RWPE2 (cell line): ENCODE measurements around the gene UGT8.

Source experiments
- ATAC-seq: fragments of 200-7000 bp; cut with Tn5 transposase; 3 replicates; pipeline ENCODE4 v1.9.1; 2021; ENCODE audit warnings: low read depth
- DNase-seq: peaks from one replicate; pipeline ENCODE4 v3.0.0-alpha.2; 2020; ENCODE audit warnings: low spot score
- H3K27ac ChIP-seq: fragments of 450-650 bp; 2 replicates; pipeline ENCODE4 v1.5.1; 2017; ENCODE audit warnings: mild to moderate bottlenecking; ENCODE audit not compliant: poor library complexity, severe bottlenecking
- H3K27me3 ChIP-seq: fragments of 250-450 bp; sonication (Bioruptor Pico); 2 replicates; pipeline ENCODE4 v1.5.1; 2021; ENCODE audit warnings: mild to moderate bottlenecking, moderate library complexity; ENCODE audit not compliant: insufficient read depth, poor library complexity, severe bottlenecking
- H3K36me3 ChIP-seq: fragments of 250-450 bp; sonication (Bioruptor Pico); 2 replicates; pipeline ENCODE4 v1.5.1; 2020; ENCODE audit warnings: low read depth, mild to moderate bottlenecking, moderate library complexity
- H3K4me1 ChIP-seq: fragments of 250-450 bp; sonication (Bioruptor Pico); 2 replicates; pipeline ENCODE4 v1.5.1; 2021; ENCODE audit warnings: mild to moderate bottlenecking, moderate library complexity; ENCODE audit not compliant: insufficient read depth, poor library complexity, severe bottlenecking
- H3K4me3 ChIP-seq: fragments of 250-450 bp; sonication (Bioruptor Pico); 2 replicates; pipeline ENCODE4 v1.5.1; 2021; ENCODE audit warnings: mild to moderate bottlenecking, moderate library complexity; ENCODE audit not compliant: severe bottlenecking
- H3K9me3 ChIP-seq: fragments of 250-450 bp; sonication (Bioruptor Pico); 2 replicates; pipeline ENCODE4 v1.5.1; 2021; ENCODE audit warnings: mild to moderate bottlenecking, moderate library complexity; ENCODE audit not compliant: severe bottlenecking
- TF ChIP-seq, protein P1 (sequence below): fragments of 450-650 bp; IDR thresholded peaks from one replicate; pipeline ENCODE4 v1.5.1; 2017; ENCODE audit warnings: mild to moderate bottlenecking, moderate library complexity; ENCODE audit not compliant: poor library complexity, severe bottlenecking

Gene UGT8

DNA sequence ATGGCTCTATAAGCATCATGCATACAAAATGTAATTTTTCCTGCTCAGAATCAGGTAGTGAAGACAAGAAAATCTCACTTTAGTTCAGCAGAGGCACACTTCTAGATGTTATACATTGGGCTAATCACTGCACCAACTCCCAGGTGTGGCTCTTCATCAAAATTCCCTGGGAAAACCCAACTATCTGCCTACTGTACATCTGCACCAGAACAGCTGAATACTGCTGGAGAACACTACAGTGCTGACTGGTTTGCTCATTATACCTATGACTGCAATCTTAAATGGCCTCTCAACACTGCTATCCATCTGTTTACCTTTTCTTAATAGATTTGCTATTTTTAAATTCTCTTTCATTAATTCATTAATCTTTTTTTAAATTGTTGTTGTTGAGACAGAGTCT lies 92.0 kb downstream of the UGT8 start:
- peaks cover 3% of the 10 kb centered on the region for H3K9me3 ChIP-seq
- H3K27me3 ChIP-seq, result no peaks in the 10 kb centered on the region
- no peaks in the 10 kb centered on the region for H3K4me1 ChIP-seq
- no peaks in the 10 kb centered on the region for H3K36me3 ChIP-seq
- H3K27ac ChIP-seq, result no peak overlapping the region
- H3K4me3 ChIP-seq, result no peak overlapping the region
- ATAC-seq (no peak), DNase-seq (no peak)
- TF ChIP-seq, protein P1, sequence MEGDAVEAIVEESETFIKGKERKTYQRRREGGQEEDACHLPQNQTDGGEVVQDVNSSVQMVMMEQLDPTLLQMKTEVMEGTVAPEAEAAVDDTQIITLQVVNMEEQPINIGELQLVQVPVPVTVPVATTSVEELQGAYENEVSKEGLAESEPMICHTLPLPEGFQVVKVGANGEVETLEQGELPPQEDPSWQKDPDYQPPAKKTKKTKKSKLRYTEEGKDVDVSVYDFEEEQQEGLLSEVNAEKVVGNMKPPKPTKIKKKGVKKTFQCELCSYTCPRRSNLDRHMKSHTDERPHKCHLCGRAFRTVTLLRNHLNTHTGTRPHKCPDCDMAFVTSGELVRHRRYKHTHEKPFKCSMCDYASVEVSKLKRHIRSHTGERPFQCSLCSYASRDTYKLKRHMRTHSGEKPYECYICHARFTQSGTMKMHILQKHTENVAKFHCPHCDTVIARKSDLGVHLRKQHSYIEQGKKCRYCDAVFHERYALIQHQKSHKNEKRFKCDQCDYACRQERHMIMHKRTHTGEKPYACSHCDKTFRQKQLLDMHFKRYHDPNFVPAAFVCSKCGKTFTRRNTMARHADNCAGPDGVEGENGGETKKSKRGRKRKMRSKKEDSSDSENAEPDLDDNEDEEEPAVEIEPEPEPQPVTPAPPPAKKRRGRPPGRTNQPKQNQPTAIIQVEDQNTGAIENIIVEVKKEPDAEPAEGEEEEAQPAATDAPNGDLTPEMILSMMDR, result no peak

DNA sequence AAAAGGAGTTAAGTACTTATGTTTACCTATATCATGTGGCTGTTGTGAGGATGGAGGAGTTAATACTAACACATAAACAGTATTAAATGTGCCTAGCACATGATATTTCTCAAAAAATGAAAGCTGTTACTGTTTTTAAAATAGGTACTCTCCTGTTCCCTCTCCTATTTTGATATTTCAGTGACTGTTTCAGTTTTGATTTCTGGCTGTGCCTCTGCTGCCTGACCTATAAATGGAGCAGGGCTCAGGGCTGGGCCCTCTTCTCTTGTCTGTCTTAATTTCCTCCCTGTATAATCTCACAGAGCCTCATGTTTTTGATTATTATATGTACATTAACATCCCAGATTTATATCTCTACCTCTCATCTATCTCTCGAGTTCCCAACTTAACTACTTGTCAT lies 93.3 kb downstream of the UGT8 start:
- Histone ChIP-seq H3K36me3 (no peaks in the 10 kb centered on the region), H3K27me3 (no peaks in the 10 kb centered on the region), H3K4me3 (no peak overlapping the region), H3K9me3 (peaks cover 3% of the 10 kb centered on the region), H3K27ac (no peak overlapping the region), H3K4me1 (no peaks in the 10 kb centered on the region)
- no peak for DNase-seq
- ATAC-seq, result no peak
- TF ChIP-seq, protein P1, result no peak

DNA sequence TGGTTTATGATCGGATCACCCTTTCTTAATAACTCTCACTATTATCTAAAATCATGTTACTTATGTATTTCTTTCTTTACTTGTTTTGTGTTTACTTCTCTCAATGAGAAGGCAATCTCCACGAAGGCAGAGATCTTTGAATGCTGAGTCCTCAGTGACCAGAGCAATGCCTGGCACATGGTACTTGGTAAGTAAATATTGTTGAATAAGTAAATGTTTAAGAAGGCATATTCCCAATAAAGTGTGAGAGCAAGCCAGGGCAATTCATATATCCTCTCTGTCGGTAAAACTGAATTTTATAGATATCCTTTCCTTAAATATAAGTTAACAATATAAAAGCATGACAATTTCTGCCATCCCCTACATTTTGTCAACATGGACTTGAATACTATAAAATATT lies 94.4 kb downstream of the UGT8 start:
- Histone ChIP-seq H3K9me3 (peaks cover 3% of the 10 kb centered on the region), H3K36me3 (no peaks in the 10 kb centered on the region), H3K4me3 (no peak overlapping the region), H3K4me1 (no peaks in the 10 kb centered on the region), H3K27ac (no peak overlapping the region), H3K27me3 (no peaks in the 10 kb centered on the region)
- ATAC-seq (no peak), DNase-seq (no peak)
- TF ChIP-seq, protein P1, result no peak

DNA sequence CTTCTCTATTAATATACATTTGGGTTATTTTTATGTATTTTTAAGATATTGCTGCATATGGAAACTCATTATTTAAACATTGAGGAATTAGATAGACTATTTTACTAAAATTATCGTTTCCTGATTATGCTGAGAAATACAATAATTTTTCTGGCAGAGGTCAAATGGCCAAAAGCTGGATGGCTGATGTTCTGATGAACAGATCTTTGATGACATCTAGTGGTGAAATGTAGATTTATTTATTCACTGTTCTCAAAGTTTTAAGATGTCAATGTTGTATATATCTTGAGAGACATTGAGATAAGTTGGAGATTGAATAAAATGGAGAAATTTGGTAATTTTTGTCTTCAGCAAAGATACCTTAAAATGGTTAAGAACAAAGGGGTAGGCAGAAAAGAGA lies 96.2 kb downstream of the UGT8 start:
- no peaks in the 10 kb centered on the region for H3K27me3 ChIP-seq
- H3K27ac ChIP-seq, result no peak overlapping the region
- no peaks in the 10 kb centered on the region for H3K36me3 ChIP-seq
- H3K9me3 ChIP-seq, result peaks cover 3% of the 10 kb centered on the region
- no peak for DNase-seq
- TF ChIP-seq, protein P1, result peak; percentile 75
- H3K4me3 ChIP-seq, result no peak overlapping the region
- no peaks in the 10 kb centered on the region for H3K4me1 ChIP-seq
- no peak for ATAC-seq

DNA sequence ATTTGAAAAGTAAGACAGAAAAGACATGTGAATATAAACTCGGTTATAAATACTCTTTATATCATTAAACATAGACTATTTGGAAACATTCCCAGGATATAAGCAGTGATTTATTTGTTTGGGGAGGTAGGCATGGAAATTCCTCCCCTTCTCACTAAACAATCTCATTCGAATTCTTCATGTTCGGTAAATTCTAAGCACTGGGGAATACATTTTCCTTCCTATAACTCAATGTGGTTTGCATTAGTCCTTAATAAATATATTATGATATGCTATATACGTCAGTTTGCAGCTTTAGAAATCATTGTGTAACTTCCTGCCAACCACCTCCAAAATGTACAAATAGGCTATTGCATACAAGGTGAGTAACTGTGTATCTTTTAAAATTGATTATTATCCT lies 99.6 kb downstream of the UGT8 start:
- no peak for DNase-seq
- no peak overlapping the region for H3K4me3 ChIP-seq
- H3K4me1 ChIP-seq, result no peaks in the 10 kb centered on the region
- peaks cover 3% of the 10 kb centered on the region for H3K9me3 ChIP-seq
- ATAC-seq, result no peak
- H3K27me3 ChIP-seq, result peaks cover 4% of the 10 kb centered on the region
- TF ChIP-seq, protein P1, result no peak
- H3K27ac ChIP-seq, result no peak overlapping the region
- no peaks in the 10 kb centered on the region for H3K36me3 ChIP-seq
